HEK293 (cell line): Measurements from ENCODE around the gene MIR17HG.

ENCODE experiments used
- GLIS2 ChIP-seq: fragments of 450-650 bp; formaldehyde crosslinking; IDR thresholded peaks from 2 replicates; pipeline ENCODE4 v1.5.1; 2016; ENCODE audit warnings: missing biosample characterization, missing genetic modification characterization
- SP2 ChIP-seq: fragments of 450-650 bp; formaldehyde crosslinking; IDR thresholded peaks from 2 replicates; pipeline ENCODE4 v1.5.1; 2016; ENCODE audit warnings: missing biosample characterization, missing genetic modification characterization
- ZBTB17 ChIP-seq: fragments of 450-650 bp; formaldehyde crosslinking; IDR thresholded peaks from 2 replicates; pipeline ENCODE4 v1.5.1; 2016; ENCODE audit warnings: missing biosample characterization, missing genetic modification characterization
- ZNF521 ChIP-seq: fragments of 450-650 bp; formaldehyde crosslinking; IDR thresholded peaks from 2 replicates; pipeline ENCODE4 v1.5.1; 2017; ENCODE audit warnings: missing biosample characterization, mild to moderate bottlenecking, missing genetic modification characterization
- ZNF555 ChIP-seq: fragments of 450-650 bp; formaldehyde crosslinking; conservative IDR thresholded peaks from 2 replicates; pipeline ENCODE4 v1.5.1; 2017; ENCODE audit warnings: missing biosample characterization, mild to moderate bottlenecking, missing genetic modification characterization, inconsistent platforms
- ZNF792 ChIP-seq: fragments of 450-650 bp; formaldehyde crosslinking; IDR thresholded peaks from 2 replicates; pipeline ENCODE4 v1.5.1; 2016; ENCODE audit warnings: missing biosample characterization, missing genetic modification characterization
- TF ChIP-seq, protein P1 (sequence below): fragments of 450-650 bp; formaldehyde crosslinking; IDR thresholded peaks from 2 replicates; pipeline ENCODE4 v1.5.1; 2016; ENCODE audit warnings: missing biosample characterization, missing genetic modification characterization, borderline replicate concordance
- TF ChIP-seq, protein P2 (sequence below): fragments of 450-650 bp; formaldehyde crosslinking; conservative IDR thresholded peaks from 2 replicates; pipeline ENCODE4 v1.5.1; 2016; ENCODE audit warnings: low read depth, missing biosample characterization, missing genetic modification characterization

- TF ChIP-seq GLIS2 (tag by site-specific recombination) (no peak), ZBTB17 (tag by site-specific recombination) (no peak), ZNF792 (no peak), ZNF555 (tag by site-specific recombination) (no peak), ZNF521 (tag by site-specific recombination) (no peak), SP2 (tag by site-specific recombination) (no peak)
- TF ChIP-seq, protein P1, sequence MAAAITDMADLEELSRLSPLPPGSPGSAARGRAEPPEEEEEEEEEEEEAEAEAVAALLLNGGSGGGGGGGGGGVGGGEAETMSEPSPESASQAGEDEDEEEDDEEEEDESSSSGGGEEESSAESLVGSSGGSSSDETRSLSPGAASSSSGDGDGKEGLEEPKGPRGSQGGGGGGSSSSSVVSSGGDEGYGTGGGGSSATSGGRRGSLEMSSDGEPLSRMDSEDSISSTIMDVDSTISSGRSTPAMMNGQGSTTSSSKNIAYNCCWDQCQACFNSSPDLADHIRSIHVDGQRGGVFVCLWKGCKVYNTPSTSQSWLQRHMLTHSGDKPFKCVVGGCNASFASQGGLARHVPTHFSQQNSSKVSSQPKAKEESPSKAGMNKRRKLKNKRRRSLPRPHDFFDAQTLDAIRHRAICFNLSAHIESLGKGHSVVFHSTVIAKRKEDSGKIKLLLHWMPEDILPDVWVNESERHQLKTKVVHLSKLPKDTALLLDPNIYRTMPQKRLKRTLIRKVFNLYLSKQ (tag by site-specific recombination) = no peak
- TF ChIP-seq, protein P2, sequence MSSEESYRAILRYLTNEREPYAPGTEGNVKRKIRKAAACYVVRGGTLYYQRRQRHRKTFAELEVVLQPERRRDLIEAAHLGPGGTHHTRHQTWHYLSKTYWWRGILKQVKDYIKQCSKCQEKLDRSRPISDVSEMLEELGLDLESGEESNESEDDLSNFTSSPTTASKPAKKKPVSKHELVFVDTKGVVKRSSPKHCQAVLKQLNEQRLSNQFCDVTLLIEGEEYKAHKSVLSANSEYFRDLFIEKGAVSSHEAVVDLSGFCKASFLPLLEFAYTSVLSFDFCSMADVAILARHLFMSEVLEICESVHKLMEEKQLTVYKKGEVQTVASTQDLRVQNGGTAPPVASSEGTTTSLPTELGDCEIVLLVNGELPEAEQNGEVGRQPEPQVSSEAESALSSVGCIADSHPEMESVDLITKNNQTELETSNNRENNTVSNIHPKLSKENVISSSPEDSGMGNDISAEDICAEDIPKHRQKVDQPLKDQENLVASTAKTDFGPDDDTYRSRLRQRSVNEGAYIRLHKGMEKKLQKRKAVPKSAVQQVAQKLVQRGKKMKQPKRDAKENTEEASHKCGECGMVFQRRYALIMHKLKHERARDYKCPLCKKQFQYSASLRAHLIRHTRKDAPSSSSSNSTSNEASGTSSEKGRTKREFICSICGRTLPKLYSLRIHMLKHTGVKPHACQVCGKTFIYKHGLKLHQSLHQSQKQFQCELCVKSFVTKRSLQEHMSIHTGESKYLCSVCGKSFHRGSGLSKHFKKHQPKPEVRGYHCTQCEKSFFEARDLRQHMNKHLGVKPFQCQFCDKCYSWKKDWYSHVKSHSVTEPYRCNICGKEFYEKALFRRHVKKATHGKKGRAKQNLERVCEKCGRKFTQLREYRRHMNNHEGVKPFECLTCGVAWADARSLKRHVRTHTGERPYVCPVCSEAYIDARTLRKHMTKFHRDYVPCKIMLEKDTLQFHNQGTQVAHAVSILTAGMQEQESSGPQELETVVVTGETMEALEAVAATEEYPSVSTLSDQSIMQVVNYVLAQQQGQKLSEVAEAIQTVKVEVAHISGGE (tag by site-specific recombination) = no peak
Measured at GRCh38 chr13:91346062-91346461, 1.4 kb upstream of the MIR17HG start.
